ENCODE data around the gene CEBPG. TPM values are rescaled to one million over a fixed set of nuclear protein-coding genes. Genes with fewer than 3 reads are reported as not detected.

Gene CEBPG
- total RNA-seq, 4 donors from 2014 or later = 38.0 to 48.3 (median 43.1) TPM

- 43% methylated on average over 12 of the region's 12 CpGs for WGBS, 2 donors
- DNase-seq (ENCODE audit: low spot score in 2 of 2) = peak; percentile 85 to 90
Measured at GRCh38 chr19:33350538-33351309, 22.8 kb upstream of the CEBPG start.

GRCh38 chr19:33355535-33355934, 18.0 kb upstream of the CEBPG start:
- intact Hi-C loops (cut with DNase I; ENCODE audit: low total_unique reads) = no loop called here

More at GRCh38 chr19:33350538-33351309, 22.8 kb upstream of the CEBPG start:
- TF ChIP-seq CTCF (IDR thresholded peaks at IDR 0.05) (no peak), POLR2A (IDR thresholded peaks at IDR 0.05) (no peak)
- intact Hi-C loops (cut with DNase I; ENCODE audit: low total_unique reads) = no loop called here
- H3K4me3 ChIP-seq (ENCODE audit: low read depth, poor library complexity, severe bottlenecking) = no peak overlapping the region

GRCh38 chr19:33357556-33357955, 16.0 kb upstream of the CEBPG start:
- TF ChIP-seq POLR2A (IDR thresholded peaks at IDR 0.05) (no peak), CTCF (IDR thresholded peaks at IDR 0.05) (no peak)
- no peak overlapping the region for H3K4me3 ChIP-seq (ENCODE audit: low read depth, poor library complexity, severe bottlenecking)
- 50% methylated on average over 1 of the region's 1 CpG for WGBS, 2 donors
- DNase-seq (ENCODE audit: low spot score in 2 of 2) = no peak
- intact Hi-C loops (cut with DNase I; ENCODE audit: low total_unique reads) = no loop called here

More at GRCh38 chr19:33355535-33355934, 18.0 kb upstream of the CEBPG start:
- no peak for DNase-seq (ENCODE audit: low spot score in 2 of 2)
- H3K4me3 ChIP-seq (ENCODE audit: low read depth, poor library complexity, severe bottlenecking) = no peak overlapping the region
- TF ChIP-seq POLR2A (IDR thresholded peaks at IDR 0.05) (no peak), CTCF (IDR thresholded peaks at IDR 0.05) (no peak)
- 77 to 84% methylated on average over 2 of the region's 2 CpGs for WGBS, 2 donors

- WGBS, 2 donors = 43 to 47% methylated on average over 6 of the region's 6 CpGs
- intact Hi-C loops (cut with DNase I; ENCODE audit: low total_unique reads) = no loop called here
- no peak overlapping the region for H3K4me3 ChIP-seq (ENCODE audit: low read depth, poor library complexity, severe bottlenecking)
- peak in 1 of 2 donors; percentile 64 for DNase-seq (ENCODE audit: low spot score in 2 of 2)
- no peak for TF ChIP-seq POLR2A (IDR thresholded peaks at IDR 0.05)
- no peak for TF ChIP-seq CTCF (IDR thresholded peaks at IDR 0.05)
Measured at GRCh38 chr19:33358408-33358807, 15.1 kb upstream of the CEBPG start.

- TF ChIP-seq POLR2A (IDR thresholded peaks at IDR 0.05) (no peak), CTCF (IDR thresholded peaks at IDR 0.05) (no peak)
- intact Hi-C loops (cut with DNase I; ENCODE audit: low total_unique reads) = no loop called here
- no peak overlapping the region for H3K4me3 ChIP-seq (ENCODE audit: low read depth, poor library complexity, severe bottlenecking)
- 86 to 93% methylated on average over 3 of the region's 3 CpGs for WGBS, 2 donors
- no peak for DNase-seq (ENCODE audit: low spot score in 2 of 2)
Measured at GRCh38 chr19:33359581-33359980, 13.9 kb upstream of the CEBPG start.
